Neural cell (in vitro differentiated cells): ENCODE data around the gene OPN4.

ENCODE experiments used
- EZH2 ChIP-seq: fragments of 200-600, 300-800 bp; shearing (Covaris generic), sonication (generic); IDR thresholded peaks from 2 replicates; pipeline ENCODE4 v1.6.1; 2014; ENCODE audit warnings: antibody characterized with exemption, low read length, borderline replicate concordance, mild to moderate bottlenecking; ENCODE audit not compliant: insufficient read depth, poor library complexity, severe bottlenecking
- MXI1 ChIP-seq: fragments of 450-650 bp; conservative IDR thresholded peaks from 2 replicates; pipeline ENCODE4 v1.6.1; 2014; ENCODE audit warnings: antibody characterized with exemption, mild to moderate bottlenecking; ENCODE audit not compliant: poor library complexity, severe bottlenecking
- POLR2AphosphoS5 ChIP-seq: IDR thresholded peaks from 2 replicates; pipeline ENCODE4 v1.6.1; 2012
- RAD21 ChIP-seq: fragments of 450-650 bp; conservative IDR thresholded peaks from 2 replicates; pipeline ENCODE4 v1.6.1; 2014; ENCODE audit warnings: antibody characterized with exemption, mild to moderate bottlenecking, moderate library complexity
- REST ChIP-seq: IDR thresholded peaks from 2 replicates; pipeline ENCODE4 v1.6.1; 2012; ENCODE audit warnings: borderline replicate concordance
- SMC3 ChIP-seq: fragments of 450-650 bp; conservative IDR thresholded peaks from 2 replicates; pipeline ENCODE4 v1.6.1; 2014; ENCODE audit warnings: antibody characterized with exemption, mild to moderate bottlenecking, moderate library complexity; ENCODE audit not compliant: poor library complexity
- TAF1 ChIP-seq: IDR thresholded peaks from 2 replicates; pipeline ENCODE4 v1.6.1; 2012; ENCODE audit warnings: low read depth
- TF ChIP-seq, protein P1 (sequence below): fragments of 450-650 bp; IDR thresholded peaks from 2 replicates; pipeline ENCODE4 v1.5.1; 2014; ENCODE audit warnings: antibody characterized with exemption, mild to moderate bottlenecking, moderate library complexity; ENCODE audit not compliant: poor library complexity, severe bottlenecking

- TF ChIP-seq, protein P1, sequence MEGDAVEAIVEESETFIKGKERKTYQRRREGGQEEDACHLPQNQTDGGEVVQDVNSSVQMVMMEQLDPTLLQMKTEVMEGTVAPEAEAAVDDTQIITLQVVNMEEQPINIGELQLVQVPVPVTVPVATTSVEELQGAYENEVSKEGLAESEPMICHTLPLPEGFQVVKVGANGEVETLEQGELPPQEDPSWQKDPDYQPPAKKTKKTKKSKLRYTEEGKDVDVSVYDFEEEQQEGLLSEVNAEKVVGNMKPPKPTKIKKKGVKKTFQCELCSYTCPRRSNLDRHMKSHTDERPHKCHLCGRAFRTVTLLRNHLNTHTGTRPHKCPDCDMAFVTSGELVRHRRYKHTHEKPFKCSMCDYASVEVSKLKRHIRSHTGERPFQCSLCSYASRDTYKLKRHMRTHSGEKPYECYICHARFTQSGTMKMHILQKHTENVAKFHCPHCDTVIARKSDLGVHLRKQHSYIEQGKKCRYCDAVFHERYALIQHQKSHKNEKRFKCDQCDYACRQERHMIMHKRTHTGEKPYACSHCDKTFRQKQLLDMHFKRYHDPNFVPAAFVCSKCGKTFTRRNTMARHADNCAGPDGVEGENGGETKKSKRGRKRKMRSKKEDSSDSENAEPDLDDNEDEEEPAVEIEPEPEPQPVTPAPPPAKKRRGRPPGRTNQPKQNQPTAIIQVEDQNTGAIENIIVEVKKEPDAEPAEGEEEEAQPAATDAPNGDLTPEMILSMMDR = no peak
- TF ChIP-seq POLR2AphosphoS5 (no peak), EZH2 (no peak), TAF1 (no peak), SMC3 (no peak), RAD21 (no peak), REST (no peak), MXI1 (no peak)
Measured at GRCh38 chr10:86689146-86689545, 34.8 kb downstream of the OPN4 start.
